Breast epithelium (tissue), 3 donors: ENCODE results near the gene DDHD1.

ENCODE experiments used
- CTCF ChIP-seq, 3 donors: fragments of 450-650 bp; IDR thresholded peaks; one replicate each; pipeline ENCODE4 v1.5.1; 2016 to 2017; ENCODE audit warnings: antibody characterized with exemption in 3 of 3, mild to moderate bottlenecking in 3 of 3, moderate library complexity in 3 of 3
- POLR2A ChIP-seq: fragments of 450-650 bp; IDR thresholded peaks from one replicate; pipeline ENCODE4 v1.6.1; 2016; ENCODE audit warnings: antibody characterized with exemption, mild to moderate bottlenecking, moderate library complexity
- POLR2AphosphoS5 ChIP-seq, 3 donors: sonication (generic); formaldehyde crosslinking; IDR thresholded peaks; one replicate each; pipeline ENCODE4 v1.6.1; 2017; ENCODE audit warnings: antibody characterized with exemption in 3 of 3

- TF ChIP-seq POLR2A (no peak), CTCF (IDR thresholded peaks at IDR 0.05) (no peak), POLR2AphosphoS5 (IDR thresholded peaks at IDR 0.05) (peak in 1 of 3 donors; percentile 40)
Measured at GRCh38 chr14:53032161-53032803, 120.8 kb downstream of the DDHD1 start.
